HepG2 (cell line): ENCODE data around the gene LIME1. TPM values are rescaled to one million over a fixed set of nuclear protein-coding genes. Genes with fewer than 3 reads are reported as not detected.
A peak's percentile ranks its signal among the peaks of the same experiment; 100 is the strongest.

Experiments used
- ATF7-NPFF ChIP-seq: sonication (generic); formaldehyde crosslinking; IDR thresholded peaks from 2 replicates; pipeline ENCODE4 v1.8.1; 2023; ENCODE audit warnings: mild to moderate bottlenecking, low read depth, missing genetic modification reagents, moderate library complexity
- ESRRA ChIP-seq: sonication (generic); formaldehyde crosslinking; IDR thresholded peaks from 2 replicates; pipeline ENCODE4 v1.5.1; 2020; ENCODE audit warnings: mild to moderate bottlenecking, low read depth, missing genetic modification reagents
- ETV5 ChIP-seq: IDR thresholded peaks from 2 replicates; pipeline ENCODE4 v1.6.1; 2018; ENCODE audit warnings: missing biosample characterization, missing genetic modification reagents, inconsistent platforms, borderline replicate concordance
- FOXA3 ChIP-seq: IDR thresholded peaks from 2 replicates; pipeline ENCODE4 v1.6.1; 2016; ENCODE audit warnings: missing genetic modification reagents, missing compliant biosample characterization
- GABPB1 ChIP-seq: IDR thresholded peaks from 2 replicates; pipeline ENCODE4 v1.6.1; 2016; ENCODE audit warnings: mild to moderate bottlenecking, missing genetic modification reagents, moderate library complexity, missing compliant biosample characterization
- HOXA5 ChIP-seq: sonication (generic); formaldehyde crosslinking; IDR thresholded peaks from 2 replicates; pipeline ENCODE4 v1.4.0; 2020; ENCODE audit warnings: missing genetic modification reagents
- NCOA1 ChIP-seq: sonication (generic); formaldehyde crosslinking; IDR thresholded peaks from 2 replicates; pipeline ENCODE4 v1.9.0; 2021; ENCODE audit warnings: missing genetic modification reagents
- NR2F1 ChIP-seq, 2 experiments: fragments of 450-650 bp in 1 of 2; formaldehyde crosslinking in 1 of 2; IDR thresholded peaks; 2 replicates each; pipeline versions ENCODE4 v1.5.0 to v1.6.1; 2016 to 2020; ENCODE audit warnings: mild to moderate bottlenecking in 1 of 2, missing compliant biosample characterization in 1 of 2, missing genetic modification reagents in 1 of 2, moderate library complexity in 1 of 2
- NR2F6 ChIP-seq, 2 experiments: IDR thresholded peaks; 2 replicates each; pipeline ENCODE4 v1.6.1; 2016; ENCODE audit warnings: antibody characterized with exemption in 1 of 2, mild to moderate bottlenecking in 1 of 2
- SCMH1 ChIP-seq: sonication (generic); formaldehyde crosslinking; IDR thresholded peaks from 2 replicates; pipeline ENCODE4 v1.9.0; 2021; ENCODE audit warnings: missing genetic modification reagents, mild to moderate bottlenecking, borderline replicate concordance
- SPEN ChIP-seq: sonication (generic); formaldehyde crosslinking; IDR thresholded peaks from 2 replicates; pipeline ENCODE4 v1.5.1; 2020; ENCODE audit warnings: low read depth, mild to moderate bottlenecking, missing genetic modification reagents
- TARDBP ChIP-seq: sonication (generic); formaldehyde crosslinking; IDR thresholded peaks from 2 replicates; pipeline ENCODE4 v1.8.0; 2022; ENCODE audit warnings: mild to moderate bottlenecking, missing genetic modification reagents
- YEATS2 ChIP-seq: sonication (generic); formaldehyde crosslinking; IDR thresholded peaks from 2 replicates; pipeline ENCODE4 v1.4.0; 2020; ENCODE audit warnings: missing genetic modification reagents, borderline replicate concordance
- YEATS4 ChIP-seq: sonication (generic); formaldehyde crosslinking; IDR thresholded peaks from 2 replicates; pipeline ENCODE4 v1.4.0; 2020; ENCODE audit warnings: missing genetic modification reagents, borderline replicate concordance
- ZNF10 ChIP-seq: sonication (generic); formaldehyde crosslinking; IDR thresholded peaks from 2 replicates; pipeline ENCODE4 v1.4.0; 2020; ENCODE audit warnings: mild to moderate bottlenecking, low read depth, missing genetic modification reagents, borderline replicate concordance
- ZNF547 ChIP-seq: sonication (generic); formaldehyde crosslinking; IDR thresholded peaks from 2 replicates; pipeline ENCODE4 v1.5.1; 2020; ENCODE audit warnings: mild to moderate bottlenecking, missing genetic modification reagents
- ZNF564 ChIP-seq: sonication (generic); formaldehyde crosslinking; IDR thresholded peaks from 2 replicates; pipeline ENCODE4 v1.8.1; 2023; ENCODE audit warnings: mild to moderate bottlenecking, missing genetic modification reagents
- ZNF709 ChIP-seq: sonication (generic); formaldehyde crosslinking; IDR thresholded peaks from 2 replicates; pipeline ENCODE4 v1.5.0; 2020; ENCODE audit warnings: mild to moderate bottlenecking, missing genetic modification reagents
- polyA plus RNA-seq, 8 experiments: library from polyadenylated mRNA; depleted of rRNA in 3 of 8; stranded (reverse) in 7 of 8; unstranded in 1 of 8; fragments of >200 nt; fragmentation: Illumina TruSeq in 4 of 8; extraction: Trizol in 4 of 8; gene quantifications; 2 replicates each; pipeline versions ENCODE4 v1.2.1 to v1.2.3, GENCODE V29; 2011 to 2016; ENCODE audit warnings: low read depth in 4 of 8, missing spikeins in 1 of 8, mixed read lengths in 1 of 8; ENCODE audit not compliant: insufficient read depth in 1 of 8
- total RNA-seq, 5 experiments: library from RNA; depleted of rRNA; stranded (reverse); fragments of >200 nt; fragmentation: Illumina TruSeq; extraction: Trizol; gene quantifications; 2 replicates each; pipeline ENCODE4 v1.2.3, GENCODE V29; 2016; ENCODE audit warnings: low read depth in 1 of 5
- TF ChIP-seq, protein P1 (sequence below): sonication (generic); formaldehyde crosslinking; IDR thresholded peaks from one replicate; pipeline ENCODE4 v1.5.1; 2020; ENCODE audit warnings: mild to moderate bottlenecking, missing genetic modification reagents; ENCODE audit errors: not compliant biosample characterization
- TF ChIP-seq, protein P2 (sequence below): IDR thresholded peaks from 2 replicates; pipeline ENCODE4 v1.6.1; 2016; ENCODE audit warnings: control low read depth

Gene LIME1
- total and polyA plus RNA-seq, 2 of the 13 experiments (the other 11 are each of a cell fraction or from before 2014, with no cell fraction given), result 13.0 to 61.5 TPM

- TF ChIP-seq, protein P1, sequence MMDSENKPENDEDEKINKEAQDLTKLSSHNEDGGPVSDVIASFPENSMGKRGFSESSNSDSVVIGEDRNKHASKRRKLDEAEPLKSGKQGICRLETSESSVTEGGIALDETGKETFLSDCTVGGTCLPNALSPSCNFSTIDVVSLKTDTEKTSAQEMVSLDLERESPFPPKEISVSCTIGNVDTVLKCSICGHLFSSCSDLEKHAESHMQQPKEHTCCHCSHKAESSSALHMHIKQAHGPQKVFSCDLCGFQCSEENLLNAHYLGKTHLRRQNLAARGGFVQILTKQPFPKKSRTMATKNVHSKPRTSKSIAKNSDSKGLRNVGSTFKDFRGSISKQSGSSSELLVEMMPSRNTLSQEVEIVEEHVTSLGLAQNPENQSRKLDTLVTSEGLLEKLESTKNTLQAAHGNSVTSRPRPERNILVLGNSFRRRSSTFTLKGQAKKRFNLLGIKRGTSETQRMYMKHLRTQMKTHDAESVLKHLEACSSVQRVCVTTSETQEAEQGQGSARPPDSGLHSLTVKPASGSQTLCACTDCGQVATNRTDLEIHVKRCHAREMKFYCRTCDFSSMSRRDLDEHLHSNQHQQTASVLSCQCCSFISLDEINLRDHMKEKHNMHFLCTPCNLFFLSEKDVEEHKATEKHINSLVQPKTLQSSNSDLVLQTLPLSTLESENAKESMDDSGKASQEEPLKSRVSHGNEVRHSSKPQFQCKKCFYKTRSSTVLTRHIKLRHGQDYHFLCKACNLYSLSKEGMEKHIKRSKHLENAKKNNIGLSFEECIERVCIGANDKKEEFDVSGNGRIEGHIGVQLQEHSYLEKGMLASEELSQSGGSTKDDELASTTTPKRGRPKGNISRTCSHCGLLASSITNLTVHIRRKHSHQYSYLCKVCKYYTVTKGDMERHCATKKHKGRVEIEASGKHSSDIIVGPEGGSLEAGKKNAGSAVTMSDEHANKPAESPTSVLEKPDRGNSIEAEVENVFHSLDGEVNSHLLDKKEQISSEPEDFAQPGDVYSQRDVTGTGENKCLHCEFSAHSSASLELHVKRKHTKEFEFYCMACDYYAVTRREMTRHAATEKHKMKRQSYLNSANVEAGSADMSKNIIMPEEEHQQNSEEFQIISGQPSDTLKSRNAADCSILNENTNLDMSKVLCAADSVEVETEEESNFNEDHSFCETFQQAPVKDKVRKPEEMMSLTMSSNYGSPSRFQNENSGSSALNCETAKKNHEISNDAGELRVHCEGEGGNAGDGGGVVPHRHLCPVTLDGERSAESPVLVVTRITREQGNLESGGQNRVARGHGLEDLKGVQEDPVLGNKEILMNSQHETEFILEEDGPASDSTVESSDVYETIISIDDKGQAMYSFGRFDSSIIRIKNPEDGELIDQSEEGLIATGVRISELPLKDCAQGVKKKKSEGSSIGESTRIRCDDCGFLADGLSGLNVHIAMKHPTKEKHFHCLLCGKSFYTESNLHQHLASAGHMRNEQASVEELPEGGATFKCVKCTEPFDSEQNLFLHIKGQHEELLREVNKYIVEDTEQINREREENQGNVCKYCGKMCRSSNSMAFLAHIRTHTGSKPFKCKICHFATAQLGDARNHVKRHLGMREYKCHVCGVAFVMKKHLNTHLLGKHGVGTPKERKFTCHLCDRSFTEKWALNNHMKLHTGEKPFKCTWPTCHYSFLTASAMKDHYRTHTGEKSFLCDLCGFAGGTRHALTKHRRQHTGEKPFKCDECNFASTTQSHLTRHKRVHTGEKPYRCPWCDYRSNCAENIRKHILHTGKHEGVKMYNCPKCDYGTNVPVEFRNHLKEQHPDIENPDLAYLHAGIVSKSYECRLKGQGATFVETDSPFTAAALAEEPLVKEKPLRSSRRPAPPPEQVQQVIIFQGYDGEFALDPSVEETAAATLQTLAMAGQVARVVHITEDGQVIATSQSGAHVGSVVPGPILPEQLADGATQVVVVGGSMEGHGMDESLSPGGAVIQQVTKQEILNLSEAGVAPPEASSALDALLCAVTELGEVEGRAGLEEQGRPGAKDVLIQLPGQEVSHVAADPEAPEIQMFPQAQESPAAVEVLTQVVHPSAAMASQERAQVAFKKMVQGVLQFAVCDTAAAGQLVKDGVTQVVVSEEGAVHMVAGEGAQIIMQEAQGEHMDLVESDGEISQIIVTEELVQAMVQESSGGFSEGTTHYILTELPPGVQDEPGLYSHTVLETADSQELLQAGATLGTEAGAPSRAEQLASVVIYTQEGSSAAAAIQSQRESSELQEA, result peak; percentile 36
- TF ChIP-seq NR2F1 (CRISPR knock-in tag; IDR thresholded peaks at IDR 0.05), result peak; percentile 47 to 72; a peak in 3 of 4 replicates
- TF ChIP-seq ETV5 (CRISPR knock-in tag), result no peak
- TF ChIP-seq ZNF547 (CRISPR knock-in tag), result 0 out of 2 replicates have a peak, but pooled peaks have one; percentile 30
- no peak for TF ChIP-seq HOXA5 (CRISPR knock-in tag)
- TF ChIP-seq YEATS4 (CRISPR knock-in tag), result no peak
- TF ChIP-seq ESRRA (CRISPR knock-in tag), result peak; percentile 97
- TF ChIP-seq, protein P2, sequence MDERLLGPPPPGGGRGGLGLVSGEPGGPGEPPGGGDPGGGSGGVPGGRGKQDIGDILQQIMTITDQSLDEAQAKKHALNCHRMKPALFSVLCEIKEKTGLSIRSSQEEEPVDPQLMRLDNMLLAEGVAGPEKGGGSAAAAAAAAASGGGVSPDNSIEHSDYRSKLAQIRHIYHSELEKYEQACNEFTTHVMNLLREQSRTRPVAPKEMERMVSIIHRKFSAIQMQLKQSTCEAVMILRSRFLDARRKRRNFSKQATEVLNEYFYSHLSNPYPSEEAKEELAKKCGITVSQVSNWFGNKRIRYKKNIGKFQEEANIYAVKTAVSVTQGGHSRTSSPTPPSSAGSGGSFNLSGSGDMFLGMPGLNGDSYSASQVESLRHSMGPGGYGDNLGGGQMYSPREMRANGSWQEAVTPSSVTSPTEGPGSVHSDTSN (CRISPR knock-in tag), result peak; percentile 35; the same call in 1 of the 2 replicates
- TF ChIP-seq NR2F6 (IDR thresholded peaks at IDR 0.05), result peak; percentile 81
- peak; percentile 50; the same call in 1 of the 2 replicates for TF ChIP-seq NR2F6 (CRISPR knock-in tag; IDR thresholded peaks at IDR 0.05)
- no peak for TF ChIP-seq ATF7-NPFF (CRISPR knock-in tag)
- no peak; the same call in 1 of the 2 replicates for TF ChIP-seq YEATS2 (CRISPR knock-in tag)
- no peak for TF ChIP-seq SCMH1
- peak; percentile 72 for TF ChIP-seq SPEN (CRISPR knock-in tag)
- TF ChIP-seq ZNF564 (CRISPR knock-in tag), result peak; percentile 64; the same call in 1 of the 2 replicates
- TF ChIP-seq TARDBP, result 0 out of 2 replicates have a peak, but pooled peaks have one; percentile 20
- no peak for TF ChIP-seq ZNF10 (CRISPR knock-in tag)
- TF ChIP-seq GABPB1, result peak; percentile 19; the same call in 1 of the 2 replicates
- no peak; the same call in 1 of the 2 replicates for TF ChIP-seq NCOA1 (CRISPR knock-in tag)
- TF ChIP-seq FOXA3 (CRISPR knock-in tag), result no peak
- peak; percentile 47; the same call in 1 of the 2 replicates for TF ChIP-seq ZNF709
Observed at GRCh38 chr20:63734111-63734945, 2.1 kb upstream of the LIME1 start (continued).
